Colon (tissue), 2 donors: ENCODE results near the gene CCT6A.
"Not testable (repeated sequence)": the region's sequence is repeated elsewhere in the genome, so short reads cannot be mapped to it uniquely, and the experiment has no call there.

Experiments used
- FAIRE-seq: peaks from 2 replicates; lab custom pipeline; 2012; peaks lifted over from hg19 to GRCh38; lab: Jason Lieb, UNC
- donor health status: control.
- donor health status: control.

Gene CCT6A

GRCh38 chr7:56051053-56051338, 569 bp upstream of the CCT6A start:
- FAIRE-seq: no peak

DNA sequence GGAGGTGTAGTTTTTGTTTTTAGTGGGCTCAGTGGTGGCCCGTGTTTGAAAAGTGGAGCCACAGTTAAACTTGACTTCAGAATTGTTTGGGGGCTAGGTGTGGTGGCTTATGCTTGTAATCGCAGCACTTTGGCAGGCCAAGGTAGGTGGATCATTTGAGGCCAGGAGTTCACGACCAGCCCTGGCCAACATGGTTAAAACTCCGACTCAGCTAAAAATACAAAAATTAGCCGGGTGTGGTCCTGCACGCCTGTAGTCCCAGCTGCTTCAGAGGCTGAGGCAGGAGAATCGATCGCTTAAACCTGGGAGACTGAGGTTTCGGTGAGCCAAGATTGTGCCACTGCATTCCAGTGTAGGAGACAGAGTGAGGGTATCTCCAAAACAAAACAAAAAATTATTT, 1.8 kb downstream of the CCT6A start:
- no peak for FAIRE-seq

DNA sequence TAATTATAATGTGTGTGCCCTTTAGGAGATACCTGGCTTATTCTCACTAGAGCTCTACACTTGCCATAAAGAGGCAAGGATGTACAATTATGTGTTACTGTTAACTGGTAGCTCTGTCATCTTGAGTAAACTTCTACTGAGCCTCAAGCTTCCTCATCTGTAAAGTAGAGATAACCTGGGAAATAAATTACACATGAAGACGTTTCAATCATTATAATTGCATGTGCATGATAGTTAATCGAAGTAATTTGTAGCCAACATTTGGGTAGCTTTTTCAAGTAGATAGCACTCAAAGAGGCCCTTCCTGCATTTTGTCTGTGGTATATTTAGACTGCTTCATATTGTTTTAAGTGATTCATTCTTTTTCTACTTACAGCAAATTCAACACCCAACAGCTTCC, 2.4 kb downstream of the CCT6A start:
- no peak for FAIRE-seq

DNA sequence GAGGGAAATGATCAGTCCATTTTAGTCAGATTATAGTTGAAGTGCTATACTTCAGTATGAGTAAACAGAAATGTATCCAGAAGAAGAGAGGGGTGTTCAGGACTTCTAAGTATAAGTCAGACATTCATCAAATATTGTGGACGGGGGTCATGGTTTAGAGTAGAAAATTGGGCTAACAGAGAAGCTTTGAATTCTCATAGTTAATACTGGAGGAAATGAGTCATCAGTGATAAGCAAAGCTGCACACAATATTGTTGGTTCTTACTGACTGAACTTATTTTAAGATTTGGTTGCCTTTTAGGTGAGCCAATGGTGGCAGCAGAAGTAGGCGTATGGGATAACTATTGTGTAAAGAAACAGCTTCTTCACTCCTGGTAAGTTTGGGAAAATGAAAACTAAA, 10.8 kb downstream of the CCT6A start:
- FAIRE-seq: no peak

- no peak for FAIRE-seq
Observed at GRCh38 chr7:56063500-56063881, 11.9 kb downstream of the CCT6A start.

GRCh38 chr7:56063882-56064625, 12.5 kb downstream of the CCT6A start, which contains the start of gene SUMF2:
SUMF2 (plus strand) TSS chr7:56064286; CDS start chr7:56064312, 26 bp downstream.
- FAIRE-seq: no peak

- FAIRE-seq: not testable (repeated sequence)
Observed at GRCh38 chr7:56066376-56066775, 14.8 kb downstream of the CCT6A start.

- FAIRE-seq: no peak
Observed at GRCh38 chr7:56074371-56074791, 22.8 kb downstream of the CCT6A start.

- FAIRE-seq: no peak
Observed at GRCh38 chr7:56077681-56078080, 26.1 kb downstream of the CCT6A start.

DNA sequence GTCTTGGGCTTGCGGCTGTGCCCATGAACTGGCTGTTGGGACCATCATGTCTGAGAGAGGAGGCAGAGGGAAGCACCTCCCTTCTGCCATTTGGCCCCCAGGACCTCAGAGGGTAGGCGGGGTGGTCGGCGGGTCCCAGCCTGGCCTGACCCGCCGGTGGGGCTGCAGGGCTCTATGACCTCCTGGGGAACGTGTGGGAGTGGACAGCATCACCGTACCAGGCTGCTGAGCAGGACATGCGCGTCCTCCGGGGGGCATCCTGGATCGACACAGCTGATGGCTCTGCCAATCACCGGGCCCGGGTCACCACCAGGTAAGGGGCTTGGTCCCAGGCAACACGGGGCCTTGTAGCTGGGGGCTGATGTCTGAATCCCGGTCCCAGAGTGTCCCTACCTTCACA, 26.6 kb downstream of the CCT6A start:
- no peak for FAIRE-seq

GRCh38 chr7:56079450-56080185, 28.1 kb downstream of the CCT6A start:
- no peak for FAIRE-seq

DNA sequence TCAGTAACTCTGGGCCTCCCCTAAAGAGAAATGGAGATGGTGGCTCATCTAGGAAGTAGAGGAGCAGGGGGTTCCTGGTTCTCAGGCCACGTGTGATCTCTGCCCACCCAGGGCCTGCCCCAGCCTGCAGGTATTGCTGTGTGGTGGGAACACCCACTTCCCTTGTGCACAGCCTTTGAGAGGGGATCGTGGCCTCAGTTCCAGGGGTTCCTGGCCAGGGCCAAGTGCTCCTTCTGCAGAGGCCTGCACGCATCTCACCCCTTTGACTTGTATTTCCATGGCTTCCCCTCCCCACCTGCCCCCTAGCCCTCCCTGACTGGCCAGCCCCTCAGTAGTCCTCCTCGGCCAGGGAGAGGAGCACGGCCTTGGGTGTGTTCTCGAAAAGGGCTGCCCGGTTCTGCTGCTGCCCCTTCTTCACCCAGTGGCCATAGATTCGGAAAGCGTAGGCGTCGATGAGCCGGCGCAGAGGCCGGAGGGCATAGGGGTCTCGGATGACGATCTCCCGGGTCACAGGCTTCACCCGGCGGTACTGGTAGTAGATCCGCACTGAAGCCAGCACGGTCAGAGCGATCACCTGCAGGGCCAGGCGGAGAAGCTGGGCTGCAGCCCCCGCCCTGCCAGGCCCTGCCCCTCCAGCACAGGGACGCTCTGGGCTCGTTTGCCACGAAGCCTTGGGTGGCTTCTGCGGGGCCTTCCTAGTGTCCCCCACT, 29.3 kb downstream of the CCT6A start:
- FAIRE-seq: not testable (repeated sequence)

DNA sequence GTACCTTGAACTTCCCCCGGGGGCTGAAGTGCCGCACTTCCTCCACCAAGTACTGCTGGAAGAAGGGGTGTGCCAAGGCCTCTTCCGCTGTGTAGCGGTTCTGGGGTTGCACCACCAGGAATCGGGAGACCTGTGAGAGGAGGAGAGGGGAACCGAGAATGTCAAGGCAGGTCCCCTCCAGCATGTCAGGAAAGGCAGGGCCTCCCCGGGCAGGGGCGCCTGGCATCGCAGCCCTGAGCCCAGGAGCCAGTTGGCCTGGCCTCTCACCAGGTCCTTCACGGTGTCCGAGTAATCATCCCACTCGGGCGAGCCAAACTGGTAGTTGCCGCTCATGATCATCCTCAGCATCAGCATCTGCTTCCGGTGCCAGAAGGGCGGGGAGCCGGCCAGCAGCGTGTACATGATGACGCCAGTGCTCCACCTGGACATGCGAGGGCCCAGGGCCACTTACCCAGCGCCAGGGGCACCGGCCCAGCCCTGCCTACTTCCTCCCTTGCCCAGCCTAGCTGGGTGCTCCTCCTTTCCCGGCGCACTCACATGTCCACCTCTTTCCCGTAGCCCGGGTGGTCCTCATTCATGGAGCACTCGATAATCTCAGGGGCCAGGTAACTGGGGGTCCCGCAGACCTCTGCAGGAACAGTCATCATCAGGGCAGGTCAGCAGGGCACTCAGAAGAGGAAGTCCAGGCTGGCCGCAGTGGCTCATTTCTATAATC, 30.2 kb downstream of the CCT6A start:
- no peak for FAIRE-seq

DNA sequence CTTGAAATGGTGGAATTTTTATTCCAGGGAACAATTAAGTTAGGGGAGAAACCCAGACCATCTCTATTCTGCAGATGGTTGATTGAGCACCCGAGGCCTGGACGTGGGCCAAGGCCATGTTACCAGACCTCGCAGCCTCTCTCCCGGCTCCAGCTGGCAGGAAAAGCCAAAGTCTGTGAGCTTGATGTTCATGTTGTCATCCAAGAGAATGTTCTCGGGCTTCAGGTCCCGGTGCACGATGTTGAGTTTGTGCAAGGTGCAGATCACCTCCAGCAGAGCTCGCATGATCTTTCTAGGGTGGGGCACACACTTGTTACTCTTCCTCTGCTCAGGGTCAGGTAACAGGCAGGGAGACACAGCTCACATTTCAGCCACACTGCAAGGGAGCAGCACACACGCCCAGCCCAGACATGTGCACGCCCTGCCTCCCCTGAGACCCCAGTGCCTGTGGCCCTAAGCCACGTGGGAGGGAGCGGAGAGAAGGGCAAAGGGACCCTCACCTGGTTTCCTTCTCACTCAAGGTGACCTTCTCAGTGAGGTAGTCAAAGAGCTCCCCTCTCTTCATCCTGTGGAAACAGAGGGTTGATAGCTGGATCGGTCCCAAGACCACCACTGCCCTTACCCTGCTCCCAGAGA, 31.7 kb downstream of the CCT6A start:
- no peak for FAIRE-seq

DNA sequence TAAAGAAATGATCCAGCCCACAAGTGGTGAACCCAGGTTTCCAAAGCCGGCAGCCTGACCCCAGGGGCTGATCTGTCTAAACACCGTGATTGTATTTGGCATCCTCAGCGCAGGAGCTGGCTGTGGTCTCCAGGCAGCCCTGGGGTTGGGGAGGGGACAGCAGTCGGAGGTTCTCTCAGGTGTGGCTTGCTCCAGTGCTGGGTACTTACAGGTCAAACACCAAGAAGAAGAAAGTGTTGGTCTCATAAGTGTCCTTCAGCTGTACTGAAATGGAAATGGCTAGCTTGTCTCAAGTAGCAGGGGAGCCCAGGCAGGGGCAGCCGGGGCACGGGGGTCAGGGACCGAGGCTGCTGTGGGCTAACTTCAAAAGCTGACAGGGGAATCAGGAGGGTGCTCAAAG, 35.2 kb downstream of the CCT6A start:
- FAIRE-seq: no peak

GRCh38 chr7:56087445-56087844, 35.9 kb downstream of the CCT6A start:
- no peak for FAIRE-seq

GRCh38 chr7:56091591-56091990, 40.0 kb downstream of the CCT6A start:
- no peak for FAIRE-seq

DNA sequence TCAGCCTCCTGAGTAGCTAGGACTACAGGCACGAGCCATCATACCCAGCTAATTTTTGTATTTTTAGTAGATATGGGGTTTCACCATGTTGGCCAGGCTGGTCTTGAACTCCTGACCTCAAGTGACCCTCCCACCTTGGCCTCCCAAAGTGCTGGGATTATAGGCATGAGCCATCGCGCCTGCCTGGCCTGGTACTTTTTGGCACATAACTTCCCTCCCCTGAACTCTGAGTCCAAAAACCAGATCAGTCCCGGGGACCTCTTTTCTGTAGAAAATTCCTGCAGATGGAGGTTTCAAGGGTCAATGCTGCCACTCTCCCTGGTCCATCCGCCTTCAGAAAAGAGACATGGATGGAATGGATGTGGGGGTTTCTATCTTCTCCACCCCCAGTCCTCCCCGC, 40.8 kb downstream of the CCT6A start:
- not testable (repeated sequence) for FAIRE-seq

GRCh38 chr7:56092789-56093531, 41.4 kb downstream of the CCT6A start, which contains the start of gene PHKG1:
PHKG1 (minus strand) TSS chr7:56092952; CDS start chr7:56088941, 4,011 bp downstream.
- FAIRE-seq: no peak

- FAIRE-seq: no peak
Observed at GRCh38 chr7:56097700-56098099, 46.1 kb downstream of the CCT6A start.
